ENCODE measurements around the gene SLU7. TPM values are rescaled to one million over a fixed set of nuclear protein-coding genes. Genes with fewer than 3 reads are reported as not detected.

Gene SLU7
- total RNA-seq, 1 experiment from 2014 or later = 33.3 TPM

DNA sequence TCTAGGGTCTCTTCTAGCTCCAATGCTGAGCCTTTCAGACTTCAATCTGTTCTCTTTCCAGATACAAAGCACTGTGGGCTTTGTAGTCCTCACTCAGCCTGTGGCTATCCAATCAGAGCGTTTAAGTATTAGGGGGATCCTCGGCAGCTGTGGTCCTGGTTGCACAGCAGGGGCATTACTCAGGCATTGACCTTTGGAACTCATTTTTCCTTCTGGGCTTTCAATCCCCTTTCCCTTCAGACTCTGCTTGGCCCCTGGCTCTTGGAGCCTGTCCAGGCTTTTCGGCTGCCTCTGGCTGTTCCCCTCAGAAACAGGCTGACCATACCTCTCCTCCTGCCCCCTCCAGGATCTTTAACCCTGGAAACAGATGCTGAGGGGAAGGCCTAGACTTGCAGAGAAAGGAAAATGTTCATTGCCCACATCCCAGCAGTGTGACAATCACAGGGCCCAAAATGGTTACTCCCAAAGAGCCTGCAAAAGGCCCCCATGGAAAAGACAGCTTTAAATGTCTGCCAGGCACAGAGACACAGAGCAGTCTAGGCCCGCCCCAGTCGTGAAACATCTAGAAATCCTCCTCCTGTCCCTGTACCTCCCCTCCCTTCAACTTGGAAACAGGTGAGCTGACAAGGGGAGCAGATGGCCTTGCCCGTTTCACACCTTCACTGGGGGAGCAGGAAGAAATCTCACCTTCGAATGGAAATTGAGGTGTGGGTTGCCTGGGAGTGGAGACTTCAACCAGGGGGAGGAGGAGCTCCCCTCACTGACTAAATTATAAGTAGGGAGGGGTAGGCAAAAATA is 62.1 kb downstream of the SLU7 start:
- Histone ChIP-seq H3K79me2 (ENCODE audit: insufficient read depth, low read length) (no peaks in the 10 kb centered on the region), H2AK5ac (ENCODE audit: insufficient read length, low read length) (no peak overlapping the region), H3K4ac (ENCODE audit: low read depth, low read length) (no peak overlapping the region), H3K23ac (ENCODE audit: insufficient read length, low read depth, low read length) (no peak overlapping the region), H3K14ac (ENCODE audit: insufficient read depth, low read length) (no peak overlapping the region), H3K9ac (ENCODE audit: extremely low read depth, insufficient read length, low read length) (no peak overlapping the region), H4K91ac (ENCODE audit: insufficient read length, low read depth, low read length) (no peak overlapping the region), H3K18ac (ENCODE audit: insufficient read length, low read depth, low read length) (no peak overlapping the region), H2BK120ac (ENCODE audit: low read depth, low read length, poor library complexity, severe bottlenecking) (no peak overlapping the region), H3K79me1 (ENCODE audit: insufficient read depth, low read depth, low read length, poor library complexity, severe bottlenecking) (no peaks in the 10 kb centered on the region), H2BK12ac (ENCODE audit: insufficient read length, low read depth, low read length) (no peak overlapping the region), H2BK5ac (ENCODE audit: insufficient read length, low read length) (no peak overlapping the region), H3K9me3 (ENCODE audit: control insufficient read depth, low read depth, low read length) (no peaks in the 10 kb centered on the region), H2BK15ac (ENCODE audit: low read depth, low read length) (no peak overlapping the region), H3K4me1 (ENCODE audit: insufficient read depth, low read length) (0 out of 2 replicates have a peak, but pooled peaks cover 2% of the 10 kb centered on the region), H3K4me2 (ENCODE audit: insufficient read depth, insufficient read length, low read length) (no peak overlapping the region), H4K20me1 (ENCODE audit: control insufficient read depth, insufficient read depth, insufficient read length) (no peaks in the 10 kb centered on the region), H2BK20ac (ENCODE audit: low read depth, low read length, poor library complexity, severe bottlenecking) (no peak overlapping the region), H3K27me3 (ENCODE audit: insufficient read depth, low read length) (no peaks in the 10 kb centered on the region), H3K27ac (ENCODE audit: insufficient read length, low read depth, low read length) (no peak overlapping the region), H2AFZ (ENCODE audit: low read length) (no peak overlapping the region), H4K5ac (ENCODE audit: insufficient read length, low read depth, low read length) (no peak overlapping the region), H3K56ac (ENCODE audit: insufficient read length, low read depth, low read length) (no peak overlapping the region), H3T11ph (ENCODE audit: low read length) (no peak overlapping the region), H3K23me2 (ENCODE audit: insufficient read length, low read depth, low read length, poor library complexity, severe bottlenecking) (no peaks in the 10 kb centered on the region), H4K8ac (replicated peaks; ENCODE audit: insufficient read length, low read depth, low read length) (no peak overlapping the region)
- H3K27me3 Mint-ChIP-seq (ENCODE audit: low read depth) = peaks cover 2% of the 10 kb centered on the region
- WGBS (ENCODE audit: extremely low coverage, insufficient read length, low lambda C conversion rate) = no CpG with 5 or more reads among the region's 7 CpGs
- TF ChIP-seq, protein P1, sequence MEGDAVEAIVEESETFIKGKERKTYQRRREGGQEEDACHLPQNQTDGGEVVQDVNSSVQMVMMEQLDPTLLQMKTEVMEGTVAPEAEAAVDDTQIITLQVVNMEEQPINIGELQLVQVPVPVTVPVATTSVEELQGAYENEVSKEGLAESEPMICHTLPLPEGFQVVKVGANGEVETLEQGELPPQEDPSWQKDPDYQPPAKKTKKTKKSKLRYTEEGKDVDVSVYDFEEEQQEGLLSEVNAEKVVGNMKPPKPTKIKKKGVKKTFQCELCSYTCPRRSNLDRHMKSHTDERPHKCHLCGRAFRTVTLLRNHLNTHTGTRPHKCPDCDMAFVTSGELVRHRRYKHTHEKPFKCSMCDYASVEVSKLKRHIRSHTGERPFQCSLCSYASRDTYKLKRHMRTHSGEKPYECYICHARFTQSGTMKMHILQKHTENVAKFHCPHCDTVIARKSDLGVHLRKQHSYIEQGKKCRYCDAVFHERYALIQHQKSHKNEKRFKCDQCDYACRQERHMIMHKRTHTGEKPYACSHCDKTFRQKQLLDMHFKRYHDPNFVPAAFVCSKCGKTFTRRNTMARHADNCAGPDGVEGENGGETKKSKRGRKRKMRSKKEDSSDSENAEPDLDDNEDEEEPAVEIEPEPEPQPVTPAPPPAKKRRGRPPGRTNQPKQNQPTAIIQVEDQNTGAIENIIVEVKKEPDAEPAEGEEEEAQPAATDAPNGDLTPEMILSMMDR (conservative IDR thresholded peaks at IDR 0.05) = no peak
- no peak for DNase-seq
- no peaks in the 10 kb centered on the region for H3K36me3 Mint-ChIP-seq (ENCODE audit: insufficient read depth in 1 of 3, low read depth in 3 of 3)
- no peak overlapping the region for H3K4me3 Mint-ChIP-seq
- no peaks in the 10 kb centered on the region for H3K9me3 Mint-ChIP-seq
- H3K27ac Mint-ChIP-seq = peak overlapping the region in 1 of 3 experiments; percentile 64; a peak in 2 of 7 replicates
- peaks cover 7 to 20% of the 10 kb centered on the region in 2 experiments for H3K4me1 Mint-ChIP-seq

Data from H9 (cell line).